ENCODE results near the gene BACE1.
A peak's percentile ranks its signal among the peaks of the same experiment; 100 is the strongest.

The BACE1 gene

DNA sequence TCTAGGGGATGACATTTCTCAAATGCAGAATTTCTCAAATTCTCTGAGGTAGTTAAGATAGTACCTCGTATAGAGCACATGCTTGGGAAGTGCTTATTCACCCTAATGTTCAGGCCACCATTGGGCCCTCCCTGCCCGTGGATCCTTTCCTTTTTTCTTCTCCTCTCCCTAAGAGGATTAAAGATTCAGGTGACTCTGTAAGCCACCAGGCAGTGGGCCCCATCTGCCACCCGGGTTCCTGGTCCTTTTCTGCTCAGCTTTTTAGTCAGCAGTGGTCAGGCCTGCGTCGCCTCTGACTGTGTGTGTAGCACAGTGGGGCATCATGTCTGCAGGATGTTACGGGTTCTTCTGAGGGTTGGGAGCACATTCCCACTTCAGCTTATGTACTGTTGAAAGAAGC lies 18.8 kb upstream of the BACE1 start:
- no peak overlapping the region for H3K27ac ChIP-seq
- TF ChIP-seq ZFX (IDR thresholded peaks at IDR 0.05): no peak
- TF ChIP-seq, protein P1, sequence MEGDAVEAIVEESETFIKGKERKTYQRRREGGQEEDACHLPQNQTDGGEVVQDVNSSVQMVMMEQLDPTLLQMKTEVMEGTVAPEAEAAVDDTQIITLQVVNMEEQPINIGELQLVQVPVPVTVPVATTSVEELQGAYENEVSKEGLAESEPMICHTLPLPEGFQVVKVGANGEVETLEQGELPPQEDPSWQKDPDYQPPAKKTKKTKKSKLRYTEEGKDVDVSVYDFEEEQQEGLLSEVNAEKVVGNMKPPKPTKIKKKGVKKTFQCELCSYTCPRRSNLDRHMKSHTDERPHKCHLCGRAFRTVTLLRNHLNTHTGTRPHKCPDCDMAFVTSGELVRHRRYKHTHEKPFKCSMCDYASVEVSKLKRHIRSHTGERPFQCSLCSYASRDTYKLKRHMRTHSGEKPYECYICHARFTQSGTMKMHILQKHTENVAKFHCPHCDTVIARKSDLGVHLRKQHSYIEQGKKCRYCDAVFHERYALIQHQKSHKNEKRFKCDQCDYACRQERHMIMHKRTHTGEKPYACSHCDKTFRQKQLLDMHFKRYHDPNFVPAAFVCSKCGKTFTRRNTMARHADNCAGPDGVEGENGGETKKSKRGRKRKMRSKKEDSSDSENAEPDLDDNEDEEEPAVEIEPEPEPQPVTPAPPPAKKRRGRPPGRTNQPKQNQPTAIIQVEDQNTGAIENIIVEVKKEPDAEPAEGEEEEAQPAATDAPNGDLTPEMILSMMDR (conservative IDR thresholded peaks at IDR 0.05): no peak

DNA sequence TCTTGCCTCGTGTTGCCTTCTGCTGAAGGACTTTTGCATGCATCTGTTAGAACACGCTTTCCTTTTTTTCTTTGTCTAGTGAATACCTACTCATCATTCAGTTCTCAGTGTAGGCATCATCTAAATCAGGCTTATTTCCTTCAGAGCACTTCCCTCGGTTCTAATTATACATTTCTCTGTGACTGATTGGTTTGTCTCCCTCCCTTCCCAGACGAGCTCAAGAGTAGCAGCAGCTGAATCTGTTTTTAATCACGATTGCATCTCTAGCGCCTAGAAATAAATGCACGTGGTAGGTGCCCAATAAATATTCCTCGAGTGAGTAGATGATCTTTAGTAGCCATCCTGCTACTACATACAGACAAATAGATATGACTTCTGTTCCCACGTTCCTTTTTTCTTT lies 17.9 kb upstream of the BACE1 start:
- no peak overlapping the region for H3K27ac ChIP-seq

GRCh38 chr11:117332843-117333242 lies 16.8 kb upstream of the BACE1 start:
- TF ChIP-seq, protein P1 (conservative IDR thresholded peaks at IDR 0.05): no peak
- no peak for TF ChIP-seq ZFX (IDR thresholded peaks at IDR 0.05)
- no peak overlapping the region for H3K27ac ChIP-seq

More for the DNA sequence above, 17.9 kb upstream of the BACE1 start:
- TF ChIP-seq, protein P1 (conservative IDR thresholded peaks at IDR 0.05): no peak
- TF ChIP-seq ZFX (IDR thresholded peaks at IDR 0.05): no peak

- H3K27ac ChIP-seq: peak overlapping the region; percentile 74
Measured at GRCh38 chr11:117328375-117329010, 12.4 kb upstream of the BACE1 start.

GRCh38 chr11:117327567-117328374 lies 11.7 kb upstream of the BACE1 start, which contains the start of gene CEP164:
Gene CEP164, plus strand, starts transcription at chr11:117327854. Its CDS starts 10,733 bp downstream, at chr11:117338587.
- peak within 1 kb of the TSS; percentile 74 for H3K27ac ChIP-seq

More at GRCh38 chr11:117328375-117329010, 12.4 kb upstream of the BACE1 start:
- TF ChIP-seq ZFX (IDR thresholded peaks at IDR 0.05): no peak
- TF ChIP-seq, protein P1 (conservative IDR thresholded peaks at IDR 0.05): no peak

GRCh38 chr11:117327255-117327566 lies 11.2 kb upstream of the BACE1 start:
- H3K27ac ChIP-seq: peak overlapping the region; percentile 74

More at GRCh38 chr11:117327567-117328374, 11.7 kb upstream of the BACE1 start, which contains the start of gene CEP164:
- TF ChIP-seq, protein P1 (conservative IDR thresholded peaks at IDR 0.05): no peak
- peak; percentile 41; the same call in 1 of the 2 replicates for TF ChIP-seq ZFX (IDR thresholded peaks at IDR 0.05)

GRCh38 chr11:117319214-117319840 lies 3.3 kb upstream of the BACE1 start:
- no peak overlapping the region for H3K27ac ChIP-seq

More at GRCh38 chr11:117319214-117319840, 3.3 kb upstream of the BACE1 start:
- no peak for TF ChIP-seq ZFX (IDR thresholded peaks at IDR 0.05)
- TF ChIP-seq, protein P1 (conservative IDR thresholded peaks at IDR 0.05): no peak

Data from C4-2B (cell line).